ENCODE measurements around the gene NKD2.

DNA sequence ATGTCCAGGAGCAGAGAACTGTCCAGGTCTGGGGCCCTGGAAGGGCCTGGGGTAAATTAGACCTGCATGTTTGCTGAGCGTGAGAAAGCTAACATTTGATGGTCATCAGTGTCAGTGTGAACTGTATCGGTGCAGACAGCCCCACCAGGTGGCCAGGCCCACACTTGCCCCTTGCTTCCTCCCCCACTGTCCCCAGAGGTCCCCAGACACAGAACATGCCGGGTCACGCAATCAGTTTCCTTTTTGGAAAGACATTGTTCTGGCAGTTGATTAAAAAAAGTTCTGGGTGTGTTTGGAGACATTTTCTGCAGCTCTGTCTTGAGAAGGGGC, 1.5 kb downstream of the NKD2 start:
- no peak for TF ChIP-seq ZNF274 (IDR thresholded peaks at IDR 0.05; ENCODE audit: low read depth, low read length)
- TF ChIP-seq YY1 (IDR thresholded peaks at IDR 0.05; ENCODE audit: insufficient read depth, insufficient read length): no peak
